Endodermal cell (in vitro differentiated cells): ENCODE results near the gene SLC27A5. TPM values are rescaled to one million over a fixed set of nuclear protein-coding genes. Genes with fewer than 3 reads are reported as not detected.
A peak's percentile ranks its signal among the peaks of the same experiment; 100 is the strongest.

Experiments used
- DNase-seq: peaks from one replicate; pipeline ENCODE4 v3.0.0-alpha.2; 2017
- H3K27ac ChIP-seq: 2 replicates; pipeline ENCODE4 v1.5.1; 2013; ENCODE audit warnings: mild to moderate bottlenecking, low read depth, low read length, moderate library complexity
- H3K27me3 ChIP-seq: 2 replicates; pipeline ENCODE4 v1.6.1; 2013; ENCODE audit warnings: mild to moderate bottlenecking, low read length, moderate library complexity; ENCODE audit not compliant: insufficient read depth, control insufficient read depth, poor library complexity, severe bottlenecking
- H3K36me3 ChIP-seq: 2 replicates; pipeline ENCODE4 v1.7.0; 2013; ENCODE audit warnings: mild to moderate bottlenecking, low read length, moderate library complexity; ENCODE audit not compliant: control insufficient read depth, insufficient read depth
- H3K4me1 ChIP-seq: one replicate; pipeline ENCODE4 v1.7.0; 2013; ENCODE audit warnings: low read length; ENCODE audit not compliant: control insufficient read depth, insufficient read depth
- H3K4me3 ChIP-seq: 2 replicates; pipeline ENCODE4 v1.5.1; 2013; ENCODE audit warnings: mild to moderate bottlenecking, low read length, moderate library complexity
- H3K9ac ChIP-seq: 2 replicates; pipeline ENCODE4 v1.6.1; 2013; ENCODE audit warnings: mild to moderate bottlenecking, low read length, moderate library complexity; ENCODE audit not compliant: poor library complexity, severe bottlenecking; ENCODE audit errors: extremely low read depth
- H3K9me3 ChIP-seq: 2 replicates; pipeline ENCODE4 v1.6.1; 2013; ENCODE audit warnings: mild to moderate bottlenecking, low read length, moderate library complexity; ENCODE audit not compliant: control insufficient read depth
- H3K27ac Mint-ChIP-seq: 2 replicates; pipeline ENCODE4 v1.8.0; 2020; ENCODE audit warnings: mixed read lengths
- H3K27me3 Mint-ChIP-seq: 2 replicates; pipeline ENCODE4 v1.8.0; 2021; ENCODE audit warnings: mild to moderate bottlenecking, mixed read lengths; ENCODE audit not compliant: insufficient read depth
- H3K36me3 Mint-ChIP-seq: 2 replicates; pipeline ENCODE4 v1.8.0; 2020; ENCODE audit warnings: low read depth, mixed read lengths
- H3K4me1 Mint-ChIP-seq: 2 replicates; pipeline ENCODE4 v1.8.0; 2020; ENCODE audit warnings: mixed read lengths
- H3K4me3 Mint-ChIP-seq: 2 replicates; pipeline ENCODE4 v1.8.0; 2020; ENCODE audit warnings: mild to moderate bottlenecking, moderate library complexity, mixed read lengths
- H3K9me3 Mint-ChIP-seq: 2 replicates; pipeline ENCODE4 v1.8.0; 2020; ENCODE audit warnings: mild to moderate bottlenecking, mixed read lengths
- WGBS, 2 experiments: methylation state at CpG; one replicate each; pipeline versions ENCODE4 v1.1.5 to v1.1.7; 2013; ENCODE audit warnings: missing lambda C conversion rate in 2 of 2, mixed read lengths in 1 of 2; ENCODE audit not compliant: insufficient coverage in 1 of 2, insufficient read length in 1 of 2; 5-methylcytosine and 5-hydroxymethylcytosine counted together
- total RNA-seq, 2 donors: library from RNA; stranded (reverse); fragmentation: NEBNext Ultra II Directional in 1 of 2; extraction: Animal tissue kit (Norgen Biotek cat#: 25700) in 1 of 2; gene quantifications; 2 replicates in 1 of 2; 3 replicates in 1 of 2; pipeline ENCODE4 v1.2.1, GENCODE V29; 2021
- TF ChIP-seq, protein P1 (sequence below): fragments of 200-600 bp; sonication (generic); conservative IDR thresholded peaks from 2 replicates; pipeline ENCODE4 v1.5.0; 2021; ENCODE audit warnings: antibody characterized with exemption, mild to moderate bottlenecking

The SLC27A5 gene
- total RNA-seq, 2 donors from 2014 or later = 13.6 to 15.3 TPM

GRCh38 chr19:58516246-58516836 lies 4.5 kb upstream of the SLC27A5 start:
- Mint-ChIP-seq H3K27me3 (no peaks in the 10 kb centered on the region), H3K9me3 (no peaks in the 10 kb centered on the region), H3K4me3 (peak overlapping the region; percentile 62), H3K27ac (no peak overlapping the region), H3K36me3 (peaks cover 15% of the 10 kb centered on the region), H3K4me1 (peaks cover 18% of the 10 kb centered on the region)
- Histone ChIP-seq H3K9me3 (no peaks in the 10 kb centered on the region), H3K9ac (no peak overlapping the region), H3K27ac (no peak overlapping the region), H3K4me1 (peaks cover 4% of the 10 kb centered on the region), H3K4me3 (no peak overlapping the region), H3K36me3 (peaks cover 9% of the 10 kb centered on the region), H3K27me3 (no peaks in the 10 kb centered on the region)
- WGBS, 2 experiments = 91 to 94% methylated on average over 14 to 25 of the region's 25 CpGs
- TF ChIP-seq, protein P1, sequence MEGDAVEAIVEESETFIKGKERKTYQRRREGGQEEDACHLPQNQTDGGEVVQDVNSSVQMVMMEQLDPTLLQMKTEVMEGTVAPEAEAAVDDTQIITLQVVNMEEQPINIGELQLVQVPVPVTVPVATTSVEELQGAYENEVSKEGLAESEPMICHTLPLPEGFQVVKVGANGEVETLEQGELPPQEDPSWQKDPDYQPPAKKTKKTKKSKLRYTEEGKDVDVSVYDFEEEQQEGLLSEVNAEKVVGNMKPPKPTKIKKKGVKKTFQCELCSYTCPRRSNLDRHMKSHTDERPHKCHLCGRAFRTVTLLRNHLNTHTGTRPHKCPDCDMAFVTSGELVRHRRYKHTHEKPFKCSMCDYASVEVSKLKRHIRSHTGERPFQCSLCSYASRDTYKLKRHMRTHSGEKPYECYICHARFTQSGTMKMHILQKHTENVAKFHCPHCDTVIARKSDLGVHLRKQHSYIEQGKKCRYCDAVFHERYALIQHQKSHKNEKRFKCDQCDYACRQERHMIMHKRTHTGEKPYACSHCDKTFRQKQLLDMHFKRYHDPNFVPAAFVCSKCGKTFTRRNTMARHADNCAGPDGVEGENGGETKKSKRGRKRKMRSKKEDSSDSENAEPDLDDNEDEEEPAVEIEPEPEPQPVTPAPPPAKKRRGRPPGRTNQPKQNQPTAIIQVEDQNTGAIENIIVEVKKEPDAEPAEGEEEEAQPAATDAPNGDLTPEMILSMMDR = no peak
- no peak for DNase-seq

GRCh38 chr19:58515259-58515658 lies 3.5 kb upstream of the SLC27A5 start:
- H3K9me3 ChIP-seq = no peaks in the 10 kb centered on the region
- H3K4me3 ChIP-seq = no peak overlapping the region
- Mint-ChIP-seq H3K36me3 (peaks cover 15% of the 10 kb centered on the region), H3K27me3 (peaks cover 2% of the 10 kb centered on the region), H3K27ac (peak overlapping the region; percentile 73), H3K4me3 (peak overlapping the region; percentile 62), H3K4me1 (peaks cover 16% of the 10 kb centered on the region), H3K9me3 (no peaks in the 10 kb centered on the region)
- H3K27me3 ChIP-seq = no peaks in the 10 kb centered on the region
- H3K4me1 ChIP-seq = peaks cover 4% of the 10 kb centered on the region
- no peak overlapping the region for H3K9ac ChIP-seq
- DNase-seq = no peak
- 90% methylated on average over 2 of the region's 2 CpGs; no CpG with 5 or more reads in 1 of the 2 experiments for WGBS, 2 experiments
- TF ChIP-seq, protein P1 = no peak
- peaks cover 9% of the 10 kb centered on the region for H3K36me3 ChIP-seq
- no peak overlapping the region for H3K27ac ChIP-seq

GRCh38 chr19:58514564-58515022 lies 2.8 kb upstream of the SLC27A5 start:
- peaks cover 9% of the 10 kb centered on the region for H3K36me3 ChIP-seq
- Mint-ChIP-seq H3K4me3 (peak overlapping the region; percentile 62), H3K9me3 (peaks cover 3% of the 10 kb centered on the region), H3K4me1 (peaks cover 16% of the 10 kb centered on the region), H3K27ac (peak overlapping the region; percentile 84), H3K36me3 (peaks cover 15% of the 10 kb centered on the region), H3K27me3 (peaks cover 4% of the 10 kb centered on the region)
- no peaks in the 10 kb centered on the region for H3K9me3 ChIP-seq
- WGBS, 2 experiments = 84 to 100% methylated on average over 3 of the region's 3 CpGs
- no peak overlapping the region for H3K9ac ChIP-seq
- H3K27me3 ChIP-seq = no peaks in the 10 kb centered on the region
- H3K4me1 ChIP-seq = peaks cover 4% of the 10 kb centered on the region
- no peak overlapping the region for H3K27ac ChIP-seq
- TF ChIP-seq, protein P1 = no peak
- no peak for DNase-seq
- H3K4me3 ChIP-seq = peak overlapping the region; percentile 74
